Testis (tissue), 2 donors: ENCODE measurements around the gene RBM45.

Experiments
- POLR2A ChIP-seq: fragments of 450-650 bp; IDR thresholded peaks from one replicate; pipeline ENCODE4 v1.6.1; 2017; ENCODE audit warnings: antibody characterized with exemption, mild to moderate bottlenecking, moderate library complexity
- TF ChIP-seq, protein P1 (sequence below), 3 experiments: fragments of 450-650 bp in 2 of 3; fragments of 200-600 bp in 1 of 3; sonication (generic) in 1 of 3; IDR thresholded peaks; one replicate each; pipeline ENCODE4 v1.5.1; 2016 to 2019; ENCODE audit warnings: antibody characterized with exemption in 3 of 3, mild to moderate bottlenecking in 2 of 3, moderate library complexity in 1 of 3

DNA sequence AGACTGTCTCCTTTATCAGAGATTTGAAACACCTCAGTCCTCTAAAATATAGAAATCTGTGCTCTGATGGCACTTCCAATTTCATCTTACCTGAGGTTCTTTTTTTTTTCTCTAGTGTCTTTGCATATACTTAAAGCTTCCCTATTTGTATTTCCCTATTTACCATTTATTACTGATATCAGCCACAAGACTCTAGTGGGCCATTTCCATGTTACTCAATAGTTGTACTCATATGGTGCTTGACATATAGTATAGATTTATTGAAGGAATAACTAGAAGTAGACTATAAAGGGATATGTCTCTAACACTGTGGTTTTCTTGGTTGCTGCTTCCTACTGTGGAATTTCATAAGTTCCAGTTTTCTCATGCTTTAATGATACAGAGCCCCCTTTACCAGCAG is 3.0 kb downstream of the RBM45 start:
- TF ChIP-seq, protein P1, sequence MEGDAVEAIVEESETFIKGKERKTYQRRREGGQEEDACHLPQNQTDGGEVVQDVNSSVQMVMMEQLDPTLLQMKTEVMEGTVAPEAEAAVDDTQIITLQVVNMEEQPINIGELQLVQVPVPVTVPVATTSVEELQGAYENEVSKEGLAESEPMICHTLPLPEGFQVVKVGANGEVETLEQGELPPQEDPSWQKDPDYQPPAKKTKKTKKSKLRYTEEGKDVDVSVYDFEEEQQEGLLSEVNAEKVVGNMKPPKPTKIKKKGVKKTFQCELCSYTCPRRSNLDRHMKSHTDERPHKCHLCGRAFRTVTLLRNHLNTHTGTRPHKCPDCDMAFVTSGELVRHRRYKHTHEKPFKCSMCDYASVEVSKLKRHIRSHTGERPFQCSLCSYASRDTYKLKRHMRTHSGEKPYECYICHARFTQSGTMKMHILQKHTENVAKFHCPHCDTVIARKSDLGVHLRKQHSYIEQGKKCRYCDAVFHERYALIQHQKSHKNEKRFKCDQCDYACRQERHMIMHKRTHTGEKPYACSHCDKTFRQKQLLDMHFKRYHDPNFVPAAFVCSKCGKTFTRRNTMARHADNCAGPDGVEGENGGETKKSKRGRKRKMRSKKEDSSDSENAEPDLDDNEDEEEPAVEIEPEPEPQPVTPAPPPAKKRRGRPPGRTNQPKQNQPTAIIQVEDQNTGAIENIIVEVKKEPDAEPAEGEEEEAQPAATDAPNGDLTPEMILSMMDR (IDR thresholded peaks at IDR 0.05) = no peak
- TF ChIP-seq POLR2A = no peak
